ENCODE results near the gene CATSPER3. TPM values are rescaled to one million over a fixed set of nuclear protein-coding genes. Genes with fewer than 3 reads are reported as not detected.
A peak's percentile ranks its signal among the peaks of the same experiment; 100 is the strongest.

Gene CATSPER3
- polyA plus RNA-seq, 1 donor from 2014 or later = 0.17 TPM

DNA sequence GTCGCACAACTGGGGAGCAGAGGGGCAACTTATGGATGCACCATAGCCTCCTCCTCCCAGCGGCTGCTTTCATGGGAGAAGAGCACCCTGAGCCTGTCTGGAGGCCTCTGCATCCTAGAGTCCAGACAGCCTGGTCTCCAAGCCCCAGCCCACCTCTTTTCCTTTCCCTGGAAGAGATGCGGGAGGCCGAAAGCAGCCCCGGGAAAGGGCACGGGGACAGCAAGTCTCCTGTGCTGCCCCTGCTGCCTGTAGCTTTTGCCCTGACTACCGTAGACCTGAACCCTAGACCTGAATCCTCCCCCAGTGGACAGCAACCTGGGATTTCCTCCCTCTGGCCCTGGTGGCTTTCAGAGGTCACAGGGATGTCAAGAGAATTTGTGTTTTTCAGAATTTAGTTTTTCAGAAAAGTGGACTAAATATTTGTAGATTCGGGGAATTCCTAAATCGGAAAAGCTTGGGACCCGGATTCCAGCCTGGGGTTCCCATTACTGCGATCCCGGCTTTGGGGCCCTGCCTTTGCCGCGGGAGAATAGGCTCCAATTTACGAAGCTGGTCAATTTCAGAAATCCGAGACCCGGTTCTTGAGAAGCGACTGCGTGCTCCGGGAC is 70.6 kb downstream of the CATSPER3 start:
- Histone ChIP-seq H3K4me2 (ENCODE audit: low read length) (no peak overlapping the region), H3K79me2 (replicated peaks; ENCODE audit: insufficient read depth, low read length) (no peaks in the 10 kb centered on the region), H3K36me3 (ENCODE audit: insufficient read depth, low read length) (no peaks in the 10 kb centered on the region), H3K27ac (ENCODE audit: low read length) (no peak overlapping the region), H3K9me3 (ENCODE audit: low read length) (no peaks in the 10 kb centered on the region), H3K9ac (ENCODE audit: low read length) (no peak overlapping the region), H3K9me2 (ENCODE audit: insufficient read depth, low read length) (no peaks in the 10 kb centered on the region), H4K20me1 (ENCODE audit: insufficient read depth) (no peaks in the 10 kb centered on the region), H3F3A (ENCODE audit: insufficient read depth, low read length, poor library complexity, severe bottlenecking) (no peaks in the 10 kb centered on the region), H3K27me3 (ENCODE audit: insufficient read depth, low read depth, low read length) (peaks cover 98% of the 10 kb centered on the region), H3K4me3 (ENCODE audit: low read length) (no peak overlapping the region), H2AFZ (ENCODE audit: low read depth, low read length) (no peak overlapping the region)
- TF ChIP-seq MXI1 (conservative IDR thresholded peaks at IDR 0.05; ENCODE audit: poor library complexity, severe bottlenecking) (no peak), EZH2 (IDR thresholded peaks at IDR 0.05; ENCODE audit: borderline replicate concordance, insufficient read depth, low read length, poor library complexity, severe bottlenecking) (peak; percentile 62)

DNA sequence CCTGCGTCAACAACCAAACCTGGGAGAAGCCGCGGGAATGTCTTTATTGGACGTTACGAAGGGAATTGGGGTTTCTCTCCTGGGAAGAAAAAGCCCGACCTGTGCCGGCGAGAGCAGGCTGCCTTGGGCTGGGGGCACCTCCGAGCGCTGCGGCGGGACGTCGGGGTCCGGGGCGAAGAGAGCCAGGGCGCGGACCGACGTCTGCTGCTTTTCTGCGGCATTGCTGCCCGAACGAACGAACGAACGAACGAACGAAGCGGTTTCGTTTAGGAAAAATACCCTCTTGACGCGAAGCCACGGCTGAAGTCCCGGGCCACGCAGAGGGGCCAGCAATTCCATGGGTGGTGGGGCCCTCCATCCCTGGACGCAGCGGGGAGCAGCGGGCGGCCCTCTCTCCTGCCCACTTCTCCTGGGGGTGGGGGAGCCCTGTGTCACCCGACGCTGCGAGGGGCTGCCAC is 71.1 kb downstream of the CATSPER3 start:
- Histone ChIP-seq H3K27me3 (ENCODE audit: insufficient read depth, low read depth, low read length) (peaks cover 99% of the 10 kb centered on the region), H3K4me2 (ENCODE audit: low read length) (no peak overlapping the region), H2AFZ (ENCODE audit: low read depth, low read length) (no peak overlapping the region), H3K9me2 (ENCODE audit: insufficient read depth, low read length) (no peaks in the 10 kb centered on the region), H3K4me3 (ENCODE audit: low read length) (no peak overlapping the region), H3K27ac (ENCODE audit: low read length) (no peak overlapping the region), H3F3A (ENCODE audit: insufficient read depth, low read length, poor library complexity, severe bottlenecking) (no peaks in the 10 kb centered on the region), H4K20me1 (ENCODE audit: insufficient read depth) (no peaks in the 10 kb centered on the region), H3K9ac (ENCODE audit: low read length) (no peak overlapping the region), H3K36me3 (ENCODE audit: insufficient read depth, low read length) (no peaks in the 10 kb centered on the region), H3K9me3 (ENCODE audit: low read length) (no peaks in the 10 kb centered on the region), H3K79me2 (replicated peaks; ENCODE audit: insufficient read depth, low read length) (no peaks in the 10 kb centered on the region)
- TF ChIP-seq EP300 (conservative IDR thresholded peaks at IDR 0.05; ENCODE audit: poor library complexity, severe bottlenecking) (no peak), SMC3 (conservative IDR thresholded peaks at IDR 0.05; ENCODE audit: poor library complexity) (no peak), POLR2AphosphoS5 (IDR thresholded peaks at IDR 0.05) (peak; percentile 89), RAD21 (conservative IDR thresholded peaks at IDR 0.05) (no peak)
- TF ChIP-seq, protein P1, sequence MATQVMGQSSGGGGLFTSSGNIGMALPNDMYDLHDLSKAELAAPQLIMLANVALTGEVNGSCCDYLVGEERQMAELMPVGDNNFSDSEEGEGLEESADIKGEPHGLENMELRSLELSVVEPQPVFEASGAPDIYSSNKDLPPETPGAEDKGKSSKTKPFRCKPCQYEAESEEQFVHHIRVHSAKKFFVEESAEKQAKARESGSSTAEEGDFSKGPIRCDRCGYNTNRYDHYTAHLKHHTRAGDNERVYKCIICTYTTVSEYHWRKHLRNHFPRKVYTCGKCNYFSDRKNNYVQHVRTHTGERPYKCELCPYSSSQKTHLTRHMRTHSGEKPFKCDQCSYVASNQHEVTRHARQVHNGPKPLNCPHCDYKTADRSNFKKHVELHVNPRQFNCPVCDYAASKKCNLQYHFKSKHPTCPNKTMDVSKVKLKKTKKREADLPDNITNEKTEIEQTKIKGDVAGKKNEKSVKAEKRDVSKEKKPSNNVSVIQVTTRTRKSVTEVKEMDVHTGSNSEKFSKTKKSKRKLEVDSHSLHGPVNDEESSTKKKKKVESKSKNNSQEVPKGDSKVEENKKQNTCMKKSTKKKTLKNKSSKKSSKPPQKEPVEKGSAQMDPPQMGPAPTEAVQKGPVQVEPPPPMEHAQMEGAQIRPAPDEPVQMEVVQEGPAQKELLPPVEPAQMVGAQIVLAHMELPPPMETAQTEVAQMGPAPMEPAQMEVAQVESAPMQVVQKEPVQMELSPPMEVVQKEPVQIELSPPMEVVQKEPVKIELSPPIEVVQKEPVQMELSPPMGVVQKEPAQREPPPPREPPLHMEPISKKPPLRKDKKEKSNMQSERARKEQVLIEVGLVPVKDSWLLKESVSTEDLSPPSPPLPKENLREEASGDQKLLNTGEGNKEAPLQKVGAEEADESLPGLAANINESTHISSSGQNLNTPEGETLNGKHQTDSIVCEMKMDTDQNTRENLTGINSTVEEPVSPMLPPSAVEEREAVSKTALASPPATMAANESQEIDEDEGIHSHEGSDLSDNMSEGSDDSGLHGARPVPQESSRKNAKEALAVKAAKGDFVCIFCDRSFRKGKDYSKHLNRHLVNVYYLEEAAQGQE (IDR thresholded peaks at IDR 0.05; ENCODE audit: borderline replicate concordance) = no peak

DNA sequence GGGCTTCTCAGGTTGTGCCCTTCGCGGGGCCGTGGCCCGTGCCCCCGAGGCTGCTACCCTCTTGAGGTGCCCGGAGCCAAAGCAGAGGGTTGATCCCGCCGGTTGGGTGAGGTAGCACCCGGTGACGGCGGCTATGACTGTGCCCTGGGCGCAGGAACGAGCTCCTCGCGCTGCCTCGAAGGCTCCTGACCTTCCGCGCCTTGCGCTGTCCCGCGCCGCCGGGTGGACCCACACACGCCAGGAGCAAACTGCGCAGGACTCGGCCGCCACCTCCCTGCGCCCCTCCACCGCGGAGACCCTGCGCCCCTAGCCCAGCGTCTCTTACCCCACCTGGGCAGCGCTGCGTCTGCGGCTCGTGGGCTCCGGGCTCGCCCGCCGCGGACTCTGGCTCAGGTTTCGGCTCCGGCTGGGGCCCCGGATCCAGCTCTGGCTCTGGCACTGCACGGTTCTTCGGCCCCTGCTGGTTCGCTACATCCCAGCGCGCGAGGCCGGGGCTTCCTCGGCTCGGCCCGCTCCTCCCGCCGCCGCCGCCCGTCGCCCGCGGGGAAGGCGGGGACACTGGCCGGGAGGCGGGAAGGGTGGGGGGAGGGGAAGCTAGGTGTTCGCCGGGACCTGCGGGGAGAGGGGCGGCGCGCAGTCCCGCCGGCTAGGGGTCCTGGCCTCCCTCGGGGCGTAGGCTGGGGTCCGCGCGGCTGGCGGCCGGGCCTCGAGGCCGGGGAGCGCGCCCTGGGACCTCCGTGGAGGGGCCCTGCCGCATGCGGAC is 71.7 kb downstream of the CATSPER3 start:
- Histone ChIP-seq H3K36me3 (ENCODE audit: insufficient read depth, low read length) (no peaks in the 10 kb centered on the region), H3F3A (ENCODE audit: insufficient read depth, low read length, poor library complexity, severe bottlenecking) (no peaks in the 10 kb centered on the region), H3K9me3 (ENCODE audit: low read length) (no peaks in the 10 kb centered on the region), H3K9ac (ENCODE audit: low read length) (no peak overlapping the region), H4K20me1 (ENCODE audit: insufficient read depth) (no peaks in the 10 kb centered on the region), H3K27ac (ENCODE audit: low read length) (no peak overlapping the region), H3K9me2 (ENCODE audit: insufficient read depth, low read length) (no peaks in the 10 kb centered on the region), H2AFZ (ENCODE audit: low read depth, low read length) (no peak overlapping the region), H3K79me2 (replicated peaks; ENCODE audit: insufficient read depth, low read length) (no peaks in the 10 kb centered on the region), H3K27me3 (ENCODE audit: insufficient read depth, low read depth, low read length) (peaks cover 99% of the 10 kb centered on the region), H3K4me2 (ENCODE audit: low read length) (no peak overlapping the region), H3K4me3 (ENCODE audit: low read length) (no peak overlapping the region)
- TF ChIP-seq EZH2 (IDR thresholded peaks at IDR 0.05; ENCODE audit: borderline replicate concordance, insufficient read depth, low read length, poor library complexity, severe bottlenecking) = peak; percentile 89
- no peak for TF ChIP-seq POLR2AphosphoS5 (IDR thresholded peaks at IDR 0.05)

Data from neural cell (in vitro differentiated cells).